ENCODE measurements around the gene PAX8.

PAX8 gene

DNA sequence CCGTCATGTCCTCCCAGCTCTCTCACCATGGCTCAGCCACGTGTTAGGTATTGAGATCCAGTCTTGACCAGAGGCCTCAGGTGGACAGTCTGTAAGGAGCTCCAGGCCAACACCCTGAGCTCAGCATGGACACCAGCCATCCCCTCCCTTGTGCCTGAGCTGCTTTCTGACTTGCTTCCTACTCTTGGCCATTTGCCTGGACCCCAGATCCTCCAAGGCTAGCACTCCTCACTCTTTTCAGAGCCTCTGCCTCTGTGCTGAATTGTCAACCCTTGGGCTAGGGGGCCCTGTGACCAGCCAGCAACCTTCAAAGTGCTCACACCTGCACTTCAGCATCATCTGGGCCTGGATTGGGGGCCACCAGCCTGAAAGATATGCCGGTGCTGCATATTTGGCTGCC, 46.6 kb downstream of the PAX8 start:
- H3K27me3 ChIP-seq (ENCODE audit: control insufficient read depth in 1 of 2, insufficient read depth in 2 of 2, low read length in 2 of 2): no peaks in the 10 kb centered on the region
- H3K36me3 ChIP-seq (ENCODE audit: insufficient read depth, low read length): no peaks in the 10 kb centered on the region
- no peak overlapping the region for H3K27ac ChIP-seq (ENCODE audit: low read depth, low read length)
- no peak overlapping the region for H3K4me3 ChIP-seq (ENCODE audit: low read depth in 1 of 2, low read length in 2 of 2)
- no peaks in the 10 kb centered on the region for H3K9me3 ChIP-seq (ENCODE audit: low read length)
- no peak overlapping the region for H3K9ac ChIP-seq (ENCODE audit: low read length)
- H3K4me1 ChIP-seq (ENCODE audit: insufficient read depth, low read length): peaks cover 7% of the 10 kb centered on the region

DNA sequence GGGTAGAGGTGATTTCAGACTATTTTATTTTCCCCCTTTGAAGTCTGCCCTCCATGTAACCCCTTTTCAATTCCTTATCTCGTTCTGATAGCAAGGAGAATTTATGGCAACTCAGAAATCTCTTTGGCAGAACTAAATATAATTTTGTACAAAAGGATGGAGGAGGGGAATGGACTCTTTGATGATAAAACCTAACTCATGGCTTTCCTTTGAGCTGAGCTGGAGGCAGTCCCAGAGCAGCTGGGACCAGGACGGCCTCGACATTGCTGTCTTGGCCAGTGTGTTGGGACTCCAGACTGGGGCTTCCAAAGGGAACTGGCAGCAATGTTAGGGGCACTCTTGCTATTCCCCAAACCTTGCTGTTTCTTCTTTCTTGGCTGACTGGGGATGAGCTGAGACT, 47.7 kb downstream of the PAX8 start:
- Histone ChIP-seq H3K36me3 (ENCODE audit: insufficient read depth, low read length) (no peaks in the 10 kb centered on the region), H3K9me3 (ENCODE audit: low read length) (no peaks in the 10 kb centered on the region), H3K27me3 (ENCODE audit: control insufficient read depth in 1 of 2, insufficient read depth in 2 of 2, low read length in 2 of 2) (no peaks in the 10 kb centered on the region), H3K4me3 (ENCODE audit: low read depth in 1 of 2, low read length in 2 of 2) (no peak overlapping the region), H3K27ac (ENCODE audit: low read depth, low read length) (no peak overlapping the region), H3K4me1 (ENCODE audit: insufficient read depth, low read length) (no peaks in the 10 kb centered on the region), H3K9ac (ENCODE audit: low read length) (no peak overlapping the region)

DNA sequence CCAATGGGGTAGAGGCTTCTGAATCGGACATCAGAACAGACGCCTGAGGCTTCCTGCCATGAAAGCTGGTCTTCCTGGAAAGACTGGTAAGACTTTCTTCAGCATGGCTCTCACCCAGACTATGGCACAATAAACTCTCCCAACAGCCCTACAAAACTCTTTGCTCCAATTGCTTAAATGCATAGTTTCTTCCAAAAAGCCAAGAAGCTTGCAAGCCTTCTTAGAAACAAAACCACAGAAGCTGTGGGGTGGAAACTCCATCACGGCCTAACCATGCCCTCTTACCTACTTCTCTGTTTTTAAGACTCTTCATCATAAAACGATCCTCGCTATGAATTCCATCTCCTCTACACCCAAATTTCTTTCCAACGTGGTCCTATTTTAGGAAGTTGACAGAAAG, 48.2 kb downstream of the PAX8 start:
- no peaks in the 10 kb centered on the region for H3K4me1 ChIP-seq (ENCODE audit: insufficient read depth, low read length)
- H3K4me3 ChIP-seq (ENCODE audit: low read depth in 1 of 2, low read length in 2 of 2): no peak overlapping the region
- H3K27me3 ChIP-seq (ENCODE audit: control insufficient read depth in 1 of 2, insufficient read depth in 2 of 2, low read length in 2 of 2): no peaks in the 10 kb centered on the region
- H3K9me3 ChIP-seq (ENCODE audit: low read length): no peaks in the 10 kb centered on the region
- H3K27ac ChIP-seq (ENCODE audit: low read depth, low read length): no peak overlapping the region
- no peaks in the 10 kb centered on the region for H3K36me3 ChIP-seq (ENCODE audit: insufficient read depth, low read length)
- H3K9ac ChIP-seq (ENCODE audit: low read length): no peak overlapping the region

DNA sequence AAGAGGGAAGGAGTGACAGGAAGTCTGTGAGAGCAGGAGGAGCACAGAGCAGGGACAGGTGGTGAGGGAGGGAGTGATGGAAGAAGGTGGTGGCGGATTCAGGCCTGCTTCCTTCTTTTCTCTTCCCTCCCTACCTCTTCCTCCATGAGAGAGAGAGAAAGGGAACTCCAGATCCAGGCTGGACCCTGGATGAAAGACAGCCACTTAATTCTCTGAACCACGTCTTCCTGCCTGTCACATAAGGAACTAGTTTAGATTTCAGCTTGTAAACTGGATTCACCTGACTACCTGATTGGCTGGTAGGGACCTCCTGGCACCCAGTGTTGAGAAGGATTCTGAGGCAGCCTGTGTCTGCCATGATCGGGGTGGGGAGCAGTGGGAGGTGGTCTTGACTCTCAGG, 48.9 kb downstream of the PAX8 start:
- Histone ChIP-seq H3K27ac (ENCODE audit: low read depth, low read length) (no peak overlapping the region), H3K36me3 (ENCODE audit: insufficient read depth, low read length) (no peaks in the 10 kb centered on the region), H3K9me3 (ENCODE audit: low read length) (no peaks in the 10 kb centered on the region), H3K9ac (ENCODE audit: low read length) (no peak overlapping the region), H3K27me3 (ENCODE audit: control insufficient read depth in 1 of 2, insufficient read depth in 2 of 2, low read length in 2 of 2) (no peaks in the 10 kb centered on the region), H3K4me3 (ENCODE audit: low read depth in 1 of 2, low read length in 2 of 2) (no peak overlapping the region), H3K4me1 (ENCODE audit: insufficient read depth, low read length) (no peaks in the 10 kb centered on the region)

DNA sequence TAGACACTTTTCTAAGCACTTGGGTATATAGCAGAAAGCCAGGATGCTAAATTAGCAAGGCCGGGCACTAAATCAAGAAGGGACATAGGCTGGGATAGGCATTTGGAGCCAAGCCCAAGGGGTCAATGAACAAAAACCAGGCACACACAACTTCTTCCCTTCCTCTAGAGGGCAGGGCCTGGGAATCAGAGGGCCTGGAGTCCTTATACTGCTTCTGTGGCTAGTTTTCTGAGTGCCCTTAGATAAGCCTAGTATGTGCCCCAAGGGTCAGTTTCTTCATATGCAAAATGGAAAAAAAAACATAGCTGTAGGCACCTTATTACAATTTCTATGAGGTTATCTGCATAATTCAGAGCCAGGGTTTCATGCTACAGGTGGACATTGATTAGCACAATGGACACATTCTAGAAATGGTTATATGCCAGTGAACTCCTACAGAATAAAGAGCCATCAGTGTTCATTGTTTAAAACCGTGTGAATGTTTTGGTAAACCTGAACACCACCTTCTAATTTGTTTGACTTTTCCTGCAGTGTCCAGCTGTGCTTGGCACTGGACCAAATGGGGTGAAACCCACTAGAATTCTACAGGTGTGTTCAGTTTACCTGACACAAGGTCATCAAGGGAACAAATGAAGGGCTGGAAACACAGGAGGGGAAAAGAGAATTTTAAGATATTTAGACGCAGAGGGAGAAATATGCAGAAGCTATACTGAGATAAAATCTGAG, 49.6 kb downstream of the PAX8 start:
- Histone ChIP-seq H3K27me3 (ENCODE audit: control insufficient read depth in 1 of 2, insufficient read depth in 2 of 2, low read length in 2 of 2) (no peaks in the 10 kb centered on the region), H3K36me3 (ENCODE audit: insufficient read depth, low read length) (no peaks in the 10 kb centered on the region), H3K9ac (ENCODE audit: low read length) (no peak overlapping the region), H3K27ac (ENCODE audit: low read depth, low read length) (no peak overlapping the region), H3K9me3 (ENCODE audit: low read length) (no peaks in the 10 kb centered on the region), H3K4me3 (ENCODE audit: low read depth in 1 of 2, low read length in 2 of 2) (no peak overlapping the region), H3K4me1 (ENCODE audit: insufficient read depth, low read length) (no peaks in the 10 kb centered on the region)

DNA sequence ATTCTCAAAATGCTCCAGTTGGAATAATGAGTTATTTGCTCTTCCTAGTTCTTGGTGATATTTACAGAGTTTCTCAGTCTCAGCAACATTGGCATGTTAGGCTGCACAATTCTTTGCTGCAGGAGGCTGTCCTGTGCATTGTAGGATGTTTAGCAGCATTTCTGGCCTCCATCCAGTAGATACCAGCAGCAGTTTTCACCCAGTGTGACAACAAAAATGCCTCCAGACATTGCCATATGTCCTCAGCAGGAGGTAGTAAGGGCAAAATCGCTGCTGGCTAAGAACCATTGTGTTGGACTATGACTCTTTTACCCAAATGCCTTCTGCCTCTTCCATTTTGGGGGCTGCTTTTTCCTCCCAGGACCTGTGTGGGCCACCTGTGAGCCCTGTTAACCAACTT, 50.4 kb downstream of the PAX8 start:
- Histone ChIP-seq H3K36me3 (ENCODE audit: insufficient read depth, low read length) (no peaks in the 10 kb centered on the region), H3K4me3 (ENCODE audit: low read depth in 1 of 2, low read length in 2 of 2) (no peak overlapping the region), H3K27ac (ENCODE audit: low read depth, low read length) (no peak overlapping the region), H3K4me1 (ENCODE audit: insufficient read depth, low read length) (no peaks in the 10 kb centered on the region), H3K9me3 (ENCODE audit: low read length) (no peaks in the 10 kb centered on the region), H3K9ac (ENCODE audit: low read length) (no peak overlapping the region), H3K27me3 (ENCODE audit: control insufficient read depth in 1 of 2, insufficient read depth in 2 of 2, low read length in 2 of 2) (no peaks in the 10 kb centered on the region)

DNA sequence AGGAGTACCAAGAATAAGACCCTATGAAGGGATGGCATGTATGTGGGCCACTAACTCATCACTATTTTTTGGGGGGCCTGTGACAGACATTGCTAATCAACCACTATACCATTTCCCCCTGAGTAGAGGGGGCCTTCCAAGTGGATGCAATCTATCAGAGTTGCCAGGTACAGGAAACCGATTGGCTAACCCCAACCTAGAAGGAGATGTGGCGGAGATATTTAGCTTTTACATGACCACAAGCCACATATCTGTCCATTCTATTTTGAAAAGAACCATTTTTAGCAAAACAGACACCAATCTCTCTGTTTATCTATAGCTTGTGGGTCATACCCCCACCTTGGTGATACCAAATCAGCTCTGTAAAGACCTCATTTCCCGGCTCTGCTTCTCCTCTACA, 51.0 kb downstream of the PAX8 start:
- Histone ChIP-seq H3K4me3 (ENCODE audit: low read depth in 1 of 2, low read length in 2 of 2) (no peak overlapping the region), H3K9ac (ENCODE audit: low read length) (no peak overlapping the region), H3K9me3 (ENCODE audit: low read length) (no peaks in the 10 kb centered on the region), H3K4me1 (ENCODE audit: insufficient read depth, low read length) (no peaks in the 10 kb centered on the region), H3K36me3 (ENCODE audit: insufficient read depth, low read length) (no peaks in the 10 kb centered on the region), H3K27me3 (ENCODE audit: control insufficient read depth in 1 of 2, insufficient read depth in 2 of 2, low read length in 2 of 2) (no peaks in the 10 kb centered on the region), H3K27ac (ENCODE audit: low read depth, low read length) (no peak overlapping the region)

DNA sequence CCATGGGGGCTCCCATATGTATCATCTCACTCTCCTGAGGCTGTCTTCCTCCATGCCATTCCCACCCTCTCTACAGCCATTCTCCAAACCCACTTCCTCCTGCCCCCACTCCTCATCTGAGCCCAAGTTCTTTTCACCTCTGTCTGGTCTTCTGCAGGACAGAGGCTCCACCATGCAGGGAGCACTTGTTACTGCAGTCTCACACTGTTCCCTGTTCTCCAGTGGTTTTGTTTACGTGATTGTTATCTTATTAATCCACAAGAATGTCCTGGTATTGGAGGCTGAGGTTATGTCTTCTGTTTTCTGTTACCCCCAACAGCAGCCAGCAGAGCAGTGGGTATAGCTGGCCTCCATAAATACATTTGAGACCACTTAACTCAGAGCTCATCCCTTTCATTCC, 51.4 kb downstream of the PAX8 start:
- Histone ChIP-seq H3K4me1 (ENCODE audit: insufficient read depth, low read length) (no peaks in the 10 kb centered on the region), H3K36me3 (ENCODE audit: insufficient read depth, low read length) (no peaks in the 10 kb centered on the region), H3K27ac (ENCODE audit: low read depth, low read length) (no peak overlapping the region), H3K9me3 (ENCODE audit: low read length) (no peaks in the 10 kb centered on the region), H3K4me3 (ENCODE audit: low read depth in 1 of 2, low read length in 2 of 2) (no peak overlapping the region), H3K27me3 (ENCODE audit: control insufficient read depth in 1 of 2, insufficient read depth in 2 of 2, low read length in 2 of 2) (no peaks in the 10 kb centered on the region), H3K9ac (ENCODE audit: low read length) (no peak overlapping the region)

DNA sequence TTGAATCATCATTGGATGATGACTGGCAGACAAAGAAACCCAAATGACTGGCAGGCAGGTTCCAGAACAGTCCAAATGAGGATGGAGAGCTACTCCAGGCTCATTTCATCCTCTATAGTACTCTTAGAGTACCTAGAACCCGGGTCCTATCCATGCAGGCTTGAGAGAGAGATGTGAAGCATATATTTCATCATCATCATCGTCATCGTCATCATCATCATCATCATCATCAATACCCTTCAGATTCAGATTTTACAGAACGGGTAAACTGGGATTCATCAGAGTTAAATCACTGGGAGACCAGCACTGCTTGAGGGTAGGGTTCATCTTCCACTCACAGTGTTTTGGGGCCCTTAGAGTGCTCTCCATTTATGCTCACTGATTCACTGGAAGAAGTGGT, 52.3 kb downstream of the PAX8 start:
- no peak overlapping the region for H3K27ac ChIP-seq (ENCODE audit: low read depth, low read length)
- H3K4me1 ChIP-seq (ENCODE audit: insufficient read depth, low read length): no peaks in the 10 kb centered on the region
- no peak overlapping the region for H3K9ac ChIP-seq (ENCODE audit: low read length)
- H3K27me3 ChIP-seq (ENCODE audit: control insufficient read depth in 1 of 2, insufficient read depth in 2 of 2, low read length in 2 of 2): no peaks in the 10 kb centered on the region
- H3K36me3 ChIP-seq (ENCODE audit: insufficient read depth, low read length): no peaks in the 10 kb centered on the region
- no peaks in the 10 kb centered on the region for H3K9me3 ChIP-seq (ENCODE audit: low read length)
- no peak overlapping the region for H3K4me3 ChIP-seq (ENCODE audit: low read depth in 1 of 2, low read length in 2 of 2)

DNA sequence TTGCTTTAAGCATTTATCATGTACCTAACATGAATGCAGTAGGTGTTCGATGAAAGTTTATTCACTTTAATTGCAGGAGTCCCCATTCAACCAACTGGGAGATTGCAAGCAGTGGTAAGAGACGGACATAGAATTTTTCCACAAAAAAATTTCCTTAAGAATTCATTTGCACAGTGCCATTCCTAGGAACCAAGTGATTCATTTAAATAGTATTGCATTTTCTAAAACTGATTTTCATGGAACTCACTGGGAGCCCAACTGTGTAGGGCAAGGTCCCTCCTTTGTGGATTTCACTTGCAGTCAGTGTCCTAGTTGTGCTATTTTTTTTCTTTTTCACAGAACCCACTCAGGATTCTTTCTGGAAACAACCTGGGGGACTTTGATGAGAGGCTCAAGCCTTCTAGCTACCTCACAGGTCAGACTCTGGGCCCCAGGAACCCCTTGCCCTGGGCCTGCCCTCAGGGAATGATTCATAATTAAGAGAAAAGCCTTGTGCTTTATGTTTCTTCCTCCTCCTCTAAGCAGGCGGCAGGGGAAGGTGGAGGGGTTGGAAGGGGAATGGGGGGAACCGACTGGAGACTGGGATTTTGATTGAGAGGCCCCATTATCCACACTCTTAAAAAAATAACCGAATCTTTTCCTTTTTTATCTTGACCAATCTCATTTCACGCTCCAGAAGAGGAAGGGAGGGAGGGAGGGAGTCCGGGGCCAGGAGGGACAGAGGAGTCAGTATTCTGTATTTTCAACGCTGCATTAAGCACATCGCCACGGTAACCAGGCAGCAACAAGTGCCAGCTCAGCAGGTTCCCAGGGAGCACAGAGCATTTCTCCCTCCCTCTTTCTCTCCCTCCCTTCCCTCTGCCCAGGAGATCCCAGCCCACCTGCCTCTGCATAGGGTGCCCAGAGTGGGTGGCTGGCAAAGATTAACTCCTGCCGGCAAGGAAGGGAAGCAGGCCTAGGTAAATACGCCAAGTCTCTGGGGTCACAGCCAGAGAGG, 53.2 kb downstream of the PAX8 start:
- no peaks in the 10 kb centered on the region for H3K4me1 ChIP-seq (ENCODE audit: insufficient read depth, low read length)
- H3K9ac ChIP-seq (ENCODE audit: low read length): no peak overlapping the region

DNA sequence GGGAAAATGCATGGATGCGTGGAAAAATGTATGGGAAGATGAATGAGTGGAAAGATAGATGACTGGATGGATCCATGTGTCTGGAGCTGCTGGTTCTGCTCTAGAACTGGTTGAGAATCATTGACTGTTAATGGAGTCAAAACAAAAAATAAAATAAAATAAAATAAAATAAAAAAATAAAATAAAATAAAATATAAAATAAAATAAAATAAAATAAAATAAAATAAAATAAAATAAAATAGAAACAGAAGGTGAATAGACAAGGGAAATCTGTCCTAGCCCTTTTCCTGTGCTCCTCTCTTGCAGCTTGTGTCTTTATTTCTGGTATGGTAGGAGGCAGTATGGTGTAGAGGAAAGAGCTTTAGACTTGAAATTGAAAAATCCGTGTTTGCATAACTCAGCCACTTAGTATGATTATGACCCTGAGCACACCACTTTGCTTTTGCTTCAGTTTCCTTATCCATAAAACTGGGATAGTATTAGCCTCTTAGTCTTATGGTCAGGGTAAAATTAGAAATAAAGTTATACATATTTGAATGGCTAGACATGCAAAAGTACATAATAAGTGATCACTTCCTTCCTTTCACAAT, 54.0 kb downstream of the PAX8 start:
- Histone ChIP-seq H3K9ac (ENCODE audit: low read length) (no peak overlapping the region), H3K9me3 (ENCODE audit: low read length) (no peaks in the 10 kb centered on the region), H3K4me1 (ENCODE audit: insufficient read depth, low read length) (no peaks in the 10 kb centered on the region), H3K27ac (ENCODE audit: low read depth, low read length) (no peak overlapping the region), H3K27me3 (ENCODE audit: control insufficient read depth in 1 of 2, insufficient read depth in 2 of 2, low read length in 2 of 2) (no peaks in the 10 kb centered on the region), H3K36me3 (ENCODE audit: insufficient read depth, low read length) (no peaks in the 10 kb centered on the region), H3K4me3 (ENCODE audit: low read depth in 1 of 2, low read length in 2 of 2) (no peak overlapping the region)

More for the DNA sequence above, 53.2 kb downstream of the PAX8 start:
- Histone ChIP-seq H3K9me3 (ENCODE audit: low read length) (no peaks in the 10 kb centered on the region), H3K4me3 (ENCODE audit: low read depth in 1 of 2, low read length in 2 of 2) (no peak overlapping the region), H3K27me3 (ENCODE audit: control insufficient read depth in 1 of 2, insufficient read depth in 2 of 2, low read length in 2 of 2) (no peaks in the 10 kb centered on the region), H3K27ac (ENCODE audit: low read depth, low read length) (no peak overlapping the region), H3K36me3 (ENCODE audit: insufficient read depth, low read length) (no peaks in the 10 kb centered on the region)

Measured in muscle layer of colon (tissue), 2 donors.